Measurements from ENCODE around the gene AHI1. TPM values are rescaled to one million over a fixed set of nuclear protein-coding genes. Genes with fewer than 3 reads are reported as not detected.

Gene AHI1
- total RNA-seq, 1 donor from 2014 or later = 23.2 TPM

DNA sequence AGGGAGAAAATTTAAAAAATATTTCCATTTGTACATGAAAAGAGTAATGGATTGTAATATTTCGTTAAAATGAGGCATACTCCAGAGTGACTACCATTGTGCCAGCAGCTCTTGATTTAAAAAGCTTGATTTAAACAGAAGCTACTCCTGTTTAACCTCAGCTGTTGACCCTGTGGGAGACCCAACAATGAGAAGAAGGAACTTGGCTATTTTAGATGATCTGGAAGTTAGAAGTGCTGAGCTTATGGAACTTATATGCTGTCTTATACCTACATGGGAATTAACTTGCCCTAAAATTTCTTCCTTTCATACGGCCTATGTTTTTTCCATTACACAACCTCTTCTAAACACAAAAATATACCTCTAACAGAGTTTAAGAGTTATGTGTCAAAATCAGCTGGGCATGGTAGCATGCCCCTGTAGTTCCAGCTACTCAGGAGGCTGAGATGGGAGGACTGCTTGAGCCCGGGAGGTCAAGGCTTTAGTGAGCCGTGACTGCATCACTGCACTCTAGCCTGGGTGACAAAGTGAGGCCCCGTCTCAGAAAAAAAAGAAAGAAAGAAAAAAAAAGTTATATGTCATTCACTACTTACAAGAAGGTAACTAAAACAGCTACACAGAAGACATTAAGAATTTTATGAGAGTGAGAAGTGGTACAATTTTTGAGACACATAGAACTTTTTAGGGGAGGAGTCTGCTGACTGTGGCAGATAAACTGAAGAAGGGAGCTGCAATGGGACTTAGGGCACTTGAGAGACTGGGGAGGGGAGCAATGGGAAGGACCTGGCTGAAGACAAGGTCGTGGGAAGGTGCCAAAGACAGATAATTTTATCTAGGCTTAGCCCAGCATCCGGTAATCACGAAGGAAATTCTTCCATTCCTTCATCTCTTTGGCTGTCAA, 176.6 kb downstream of the AHI1 start:
- no peak for DNase-seq (ENCODE audit: extremely low spot score, unreplicated experiment)
- Mint-ChIP-seq H3K4me3 (no peak overlapping the region), H3K36me3 (peaks cover 7% of the 10 kb centered on the region), H3K9me3 (no peaks in the 10 kb centered on the region), H3K27me3 (no peaks in the 10 kb centered on the region), H3K27ac (no peak overlapping the region), H3K4me1 (ENCODE audit: unreplicated experiment) (no peaks in the 10 kb centered on the region)
- TF ChIP-seq, protein P1, sequence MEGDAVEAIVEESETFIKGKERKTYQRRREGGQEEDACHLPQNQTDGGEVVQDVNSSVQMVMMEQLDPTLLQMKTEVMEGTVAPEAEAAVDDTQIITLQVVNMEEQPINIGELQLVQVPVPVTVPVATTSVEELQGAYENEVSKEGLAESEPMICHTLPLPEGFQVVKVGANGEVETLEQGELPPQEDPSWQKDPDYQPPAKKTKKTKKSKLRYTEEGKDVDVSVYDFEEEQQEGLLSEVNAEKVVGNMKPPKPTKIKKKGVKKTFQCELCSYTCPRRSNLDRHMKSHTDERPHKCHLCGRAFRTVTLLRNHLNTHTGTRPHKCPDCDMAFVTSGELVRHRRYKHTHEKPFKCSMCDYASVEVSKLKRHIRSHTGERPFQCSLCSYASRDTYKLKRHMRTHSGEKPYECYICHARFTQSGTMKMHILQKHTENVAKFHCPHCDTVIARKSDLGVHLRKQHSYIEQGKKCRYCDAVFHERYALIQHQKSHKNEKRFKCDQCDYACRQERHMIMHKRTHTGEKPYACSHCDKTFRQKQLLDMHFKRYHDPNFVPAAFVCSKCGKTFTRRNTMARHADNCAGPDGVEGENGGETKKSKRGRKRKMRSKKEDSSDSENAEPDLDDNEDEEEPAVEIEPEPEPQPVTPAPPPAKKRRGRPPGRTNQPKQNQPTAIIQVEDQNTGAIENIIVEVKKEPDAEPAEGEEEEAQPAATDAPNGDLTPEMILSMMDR (conservative IDR thresholded peaks at IDR 0.05) = no peak

DNA sequence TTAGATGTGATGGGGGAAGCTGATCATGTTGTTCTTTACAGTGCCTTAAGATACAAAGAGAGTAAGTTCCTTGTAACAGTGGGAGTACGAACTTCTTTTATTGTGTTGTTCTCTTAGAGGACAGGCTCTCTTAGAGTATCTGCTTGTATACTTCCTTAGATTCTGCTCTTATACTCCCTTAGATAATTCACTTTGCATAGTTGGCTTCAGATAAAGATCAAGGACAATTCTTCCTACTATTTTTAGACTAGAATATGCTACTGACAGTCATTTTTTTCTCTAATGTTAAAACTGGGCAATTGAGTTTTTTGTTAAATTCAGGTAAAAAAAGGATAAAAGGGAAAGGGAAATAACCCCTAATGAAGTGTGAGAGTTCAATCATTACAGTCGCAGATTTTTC, 177.7 kb downstream of the AHI1 start:
- Mint-ChIP-seq H3K4me1 (ENCODE audit: unreplicated experiment) (no peaks in the 10 kb centered on the region), H3K36me3 (peaks cover 10% of the 10 kb centered on the region), H3K4me3 (no peak overlapping the region), H3K9me3 (no peaks in the 10 kb centered on the region), H3K27ac (no peak overlapping the region), H3K27me3 (no peaks in the 10 kb centered on the region)
- TF ChIP-seq, protein P1 (conservative IDR thresholded peaks at IDR 0.05) = no peak
- no peak for DNase-seq (ENCODE audit: extremely low spot score, unreplicated experiment)

DNA sequence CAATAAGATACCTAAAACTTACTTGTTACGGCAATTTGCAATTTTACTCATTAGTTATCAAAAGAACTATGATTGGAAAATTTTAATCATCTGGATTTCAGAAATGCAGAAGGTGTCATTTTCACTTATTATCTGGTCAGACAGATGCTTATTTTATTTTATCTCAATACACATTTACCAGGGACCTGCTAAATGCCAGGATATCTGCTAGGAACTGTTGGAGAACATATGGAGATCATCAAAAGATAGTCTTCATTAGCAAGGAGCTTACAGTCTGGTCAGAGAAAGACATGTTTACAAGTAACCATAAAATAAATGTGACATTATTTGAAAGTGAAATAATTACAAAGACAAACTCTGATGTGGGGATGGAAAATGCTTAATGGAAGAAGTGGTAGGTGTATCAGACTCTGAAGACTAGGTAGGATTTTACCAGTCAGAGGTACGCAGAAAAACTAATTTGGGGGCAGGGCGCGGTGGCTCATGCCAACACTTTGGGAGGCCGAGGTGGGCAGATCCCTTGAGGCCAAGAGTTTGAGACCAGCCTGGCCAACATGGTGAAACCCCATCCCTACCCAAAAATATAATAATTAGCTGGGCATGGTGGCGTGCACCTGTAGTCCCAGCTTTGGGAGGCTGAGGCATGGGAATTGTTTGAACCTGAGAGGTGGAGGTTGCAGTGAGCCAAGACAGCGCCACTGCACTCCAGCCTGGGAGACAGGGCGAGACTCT, 178.6 kb downstream of the AHI1 start:
- Mint-ChIP-seq H3K4me3 (no peak overlapping the region), H3K27ac (no peak overlapping the region), H3K36me3 (peaks cover 10% of the 10 kb centered on the region), H3K27me3 (no peaks in the 10 kb centered on the region), H3K4me1 (ENCODE audit: unreplicated experiment) (no peaks in the 10 kb centered on the region), H3K9me3 (no peaks in the 10 kb centered on the region)
- TF ChIP-seq, protein P1 (conservative IDR thresholded peaks at IDR 0.05) = no peak
- no peak for DNase-seq (ENCODE audit: extremely low spot score, unreplicated experiment)

DNA sequence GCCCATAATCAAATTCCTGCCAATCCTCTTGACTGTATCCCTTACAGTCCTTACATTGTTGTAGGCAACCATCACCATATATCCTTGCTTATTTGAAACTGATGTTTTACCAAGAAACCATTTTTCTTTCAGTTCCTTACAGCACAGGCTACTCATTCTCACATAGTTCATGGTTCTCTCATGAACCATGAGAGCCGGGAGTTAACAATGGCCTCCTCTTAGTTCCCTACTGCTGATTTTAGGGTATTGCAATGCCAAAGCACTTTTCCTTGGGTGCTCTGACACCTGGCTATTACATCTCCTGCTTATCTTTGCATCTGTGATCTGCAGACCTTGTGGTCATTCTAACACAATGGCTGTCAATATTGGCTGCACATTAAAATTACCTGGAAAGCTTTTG, 183.0 kb downstream of the AHI1 start:
- Mint-ChIP-seq H3K36me3 (peaks cover 7% of the 10 kb centered on the region), H3K4me1 (ENCODE audit: unreplicated experiment) (no peaks in the 10 kb centered on the region), H3K27me3 (no peaks in the 10 kb centered on the region), H3K4me3 (no peak overlapping the region), H3K9me3 (no peaks in the 10 kb centered on the region), H3K27ac (no peak overlapping the region)
- TF ChIP-seq, protein P1 (conservative IDR thresholded peaks at IDR 0.05) = peak; percentile 27
- DNase-seq (ENCODE audit: extremely low spot score, unreplicated experiment) = no peak

DNA sequence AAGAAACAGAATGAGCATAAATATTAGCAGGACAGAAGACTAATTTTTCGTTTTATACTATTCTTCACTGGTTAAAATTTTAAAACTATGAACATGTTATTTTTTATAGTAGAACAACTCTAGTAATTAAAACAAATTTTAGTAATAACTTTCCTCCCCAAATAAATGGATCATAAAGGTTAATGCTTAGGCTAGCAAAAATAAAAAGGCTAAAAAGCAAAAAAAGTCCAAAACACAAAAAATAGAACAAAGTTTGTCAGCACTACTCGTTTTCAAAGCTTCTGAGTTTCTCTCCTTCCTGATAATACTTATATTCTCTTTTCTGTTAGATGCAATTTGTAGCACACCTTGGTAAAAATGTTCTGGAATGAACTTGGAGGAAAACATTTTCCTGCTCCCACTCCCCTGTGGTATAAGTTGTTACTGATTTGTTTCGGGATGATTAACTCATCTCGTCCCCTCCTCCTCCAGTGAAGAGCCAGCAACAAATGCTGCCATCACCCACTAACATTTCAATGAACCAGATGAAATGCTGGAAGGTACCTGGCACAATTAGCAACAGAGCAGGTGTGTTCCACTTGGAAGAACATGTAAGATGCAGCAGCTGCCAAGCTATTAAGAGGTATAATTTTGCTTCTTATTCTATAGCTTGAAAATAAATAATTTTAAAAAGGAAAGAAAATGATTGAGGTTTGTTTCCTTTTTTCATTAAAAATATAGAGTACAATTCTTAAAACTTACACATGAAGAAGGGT, 185.9 kb downstream of the AHI1 start:
- H3K9me3 Mint-ChIP-seq = no peaks in the 10 kb centered on the region
- H3K27ac Mint-ChIP-seq = no peak overlapping the region
- H3K4me1 Mint-ChIP-seq (ENCODE audit: unreplicated experiment) = no peaks in the 10 kb centered on the region
- H3K27me3 Mint-ChIP-seq = no peaks in the 10 kb centered on the region
- TF ChIP-seq, protein P1 (conservative IDR thresholded peaks at IDR 0.05) = no peak
- DNase-seq (ENCODE audit: extremely low spot score, unreplicated experiment) = no peak
- peaks cover 4% of the 10 kb centered on the region for H3K36me3 Mint-ChIP-seq
- no peak overlapping the region for H3K4me3 Mint-ChIP-seq
